ENCODE measurements around the gene PPFIA1.

DNA sequence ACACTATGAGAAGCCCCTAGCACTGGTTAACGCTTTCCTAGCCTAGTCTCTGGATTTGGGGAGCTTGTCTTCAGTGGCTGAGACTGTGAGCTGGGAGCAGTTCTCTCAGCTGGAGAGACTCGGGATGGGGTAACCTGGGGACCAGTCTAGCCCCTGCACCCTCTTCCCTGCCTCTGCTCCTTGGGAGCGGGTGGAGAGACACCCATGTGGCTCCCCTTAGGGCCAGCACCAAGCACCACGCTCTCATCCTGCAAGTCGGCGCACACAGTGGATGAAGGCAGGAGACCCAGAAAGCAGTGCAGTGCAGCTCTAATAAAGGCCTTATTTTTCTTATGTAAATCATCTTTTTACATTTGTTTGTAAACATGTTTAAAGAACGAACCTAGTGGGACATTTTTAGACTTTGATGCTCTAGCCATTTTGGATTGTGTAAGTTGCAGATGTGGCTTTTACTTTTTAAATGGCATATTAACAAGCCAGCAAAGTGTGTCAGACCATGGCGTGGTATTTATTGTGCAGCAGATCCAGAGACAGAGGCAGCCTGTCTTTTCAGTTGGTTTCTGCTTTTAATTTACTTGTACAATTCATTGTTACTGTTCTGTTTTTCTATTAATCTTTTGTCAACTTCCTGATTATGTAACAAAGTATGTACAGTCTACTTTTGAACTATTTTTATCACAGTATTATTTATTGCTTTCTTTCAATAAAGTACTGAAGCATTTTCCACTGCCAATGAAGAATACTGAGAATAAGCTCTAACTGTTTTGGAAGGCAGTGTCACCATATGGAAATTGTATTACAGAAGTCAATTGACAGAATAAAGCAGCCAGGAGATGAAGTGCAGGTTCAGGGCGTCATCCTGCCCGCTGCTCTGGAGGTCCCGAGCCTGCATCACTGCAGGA, 113.4 kb downstream of the PPFIA1 start:
- TF ChIP-seq CTCF (IDR thresholded peaks at IDR 0.05) (no peak), POLR2A (IDR thresholded peaks at IDR 0.05; ENCODE audit: low read length) (no peak), TP53 (CRISPR knock-in tag; IDR thresholded peaks at IDR 0.05) (no peak), RCOR1 (IDR thresholded peaks at IDR 0.05; ENCODE audit: low read depth, low read length) (no peak), RAD21 (conservative IDR thresholded peaks at IDR 0.05 in 1 of 2, IDR thresholded peaks at IDR 0.05 in 1 of 2) (no peak), RFX5 (IDR thresholded peaks at IDR 0.05) (no peak)
